IPS-20b (cell line): ENCODE data around the gene NCKAP1.

Experiments used
- H3K27ac ChIP-seq: one replicate; pipeline ENCODE4 v1.5.1; 2013; ENCODE audit warnings: low read length
- H3K27me3 ChIP-seq: 2 replicates; pipeline ENCODE4 v1.6.1; 2013; ENCODE audit warnings: mild to moderate bottlenecking, low read length, inconsistent platforms; ENCODE audit not compliant: insufficient read depth
- H3K36me3 ChIP-seq: 2 replicates; pipeline ENCODE4 v1.6.1; 2013; ENCODE audit warnings: low read depth, mild to moderate bottlenecking, inconsistent platforms, low read length, moderate library complexity; ENCODE audit not compliant: insufficient read depth
- H3K4me1 ChIP-seq: 2 replicates; pipeline ENCODE4 v1.6.1; 2013; ENCODE audit warnings: mild to moderate bottlenecking, control low read depth, inconsistent platforms, low read length, moderate library complexity; ENCODE audit not compliant: insufficient read depth
- H3K4me3 ChIP-seq: 2 replicates; pipeline ENCODE4 v1.5.1; 2013; ENCODE audit warnings: mild to moderate bottlenecking, low read length, inconsistent platforms
- H3K9ac ChIP-seq: 2 replicates; pipeline ENCODE4 v1.6.1; 2013; ENCODE audit warnings: low read depth, mild to moderate bottlenecking, inconsistent platforms, low read length, moderate library complexity
- H3K9me3 ChIP-seq: 2 replicates; pipeline ENCODE4 v1.6.1; 2013; ENCODE audit warnings: mild to moderate bottlenecking, low read depth, low read length, inconsistent platforms; ENCODE audit not compliant: insufficient read depth

The NCKAP1 gene

DNA sequence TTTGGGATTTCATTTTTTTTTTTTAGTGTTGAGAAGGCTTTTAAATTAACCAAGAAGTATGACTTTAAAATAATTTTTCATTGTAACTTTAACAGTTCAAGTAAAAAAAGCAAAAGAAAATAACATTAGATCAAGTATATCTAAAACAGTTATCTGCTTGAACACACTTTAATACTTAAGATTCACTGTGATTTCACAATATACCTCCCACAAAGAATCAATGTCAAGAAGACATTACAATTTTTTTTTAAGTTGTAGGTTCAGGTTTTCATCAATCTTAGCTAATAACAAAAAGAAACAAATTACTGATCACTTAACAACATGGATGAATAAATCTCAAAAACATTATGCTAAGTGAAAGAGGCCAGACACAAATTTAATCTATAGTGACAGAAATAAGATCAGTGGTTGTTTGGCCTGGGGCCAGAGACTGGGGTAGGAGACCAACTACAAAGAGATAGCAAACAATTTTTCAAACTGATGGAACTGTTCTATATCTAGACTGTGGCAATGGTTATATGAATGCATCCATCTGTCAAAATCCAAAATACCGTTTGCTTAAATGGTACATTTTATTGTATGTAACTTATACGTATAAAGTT lies 97.0 kb downstream of the NCKAP1 start:
- H3K9ac ChIP-seq, result no peak overlapping the region
- no peak overlapping the region for H3K27ac ChIP-seq
- H3K4me3 ChIP-seq, result no peak overlapping the region
- H3K4me1 ChIP-seq, result no peaks in the 10 kb centered on the region
- H3K9me3 ChIP-seq, result no peaks in the 10 kb centered on the region
- H3K27me3 ChIP-seq, result no peaks in the 10 kb centered on the region
- peaks cover 77% of the 10 kb centered on the region for H3K36me3 ChIP-seq

DNA sequence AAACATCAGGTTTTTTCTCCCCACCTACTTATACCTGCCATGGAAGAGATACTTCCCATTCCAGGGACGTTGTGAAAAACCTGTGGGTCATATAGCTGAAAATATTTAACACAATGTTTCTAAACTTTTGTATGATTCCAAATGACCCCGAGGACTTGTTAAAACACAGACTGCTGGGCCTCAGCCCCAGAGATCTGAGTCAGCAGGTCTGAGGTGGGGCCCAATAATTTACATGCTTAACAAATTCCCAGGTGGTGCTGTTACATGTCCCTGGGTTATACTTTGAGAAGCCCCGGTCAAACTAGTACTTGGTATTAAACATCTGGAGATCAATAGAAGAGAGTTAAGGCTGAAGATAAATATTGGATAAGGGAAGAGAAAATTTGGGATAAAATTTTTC lies 100.4 kb downstream of the NCKAP1 start:
- no peaks in the 10 kb centered on the region for H3K4me1 ChIP-seq
- H3K9me3 ChIP-seq, result no peaks in the 10 kb centered on the region
- H3K36me3 ChIP-seq, result peaks cover 88% of the 10 kb centered on the region
- H3K27ac ChIP-seq, result no peak overlapping the region
- no peaks in the 10 kb centered on the region for H3K27me3 ChIP-seq
- H3K4me3 ChIP-seq, result no peak overlapping the region
- H3K9ac ChIP-seq, result no peak overlapping the region

DNA sequence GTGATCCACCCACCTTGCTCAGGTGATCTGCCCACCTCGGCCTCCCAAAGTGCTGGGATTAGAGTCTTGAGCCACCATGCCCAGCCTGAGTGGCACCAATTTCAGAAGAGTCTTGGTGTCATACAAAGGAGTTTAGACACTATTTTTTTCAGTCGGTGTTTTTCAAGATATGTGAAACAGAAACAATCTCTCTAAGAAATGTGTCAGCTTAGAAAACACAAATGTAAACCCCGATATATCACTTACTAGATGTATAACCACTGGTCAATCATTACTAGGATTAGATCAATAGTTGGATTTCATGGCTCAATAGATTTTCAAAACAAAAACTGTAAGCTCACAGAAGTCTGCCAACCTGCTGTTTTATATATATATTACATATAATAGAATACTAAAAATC lies 104.6 kb downstream of the NCKAP1 start:
- Histone ChIP-seq H3K27ac (no peak overlapping the region), H3K36me3 (peaks cover 88% of the 10 kb centered on the region), H3K9ac (no peak overlapping the region), H3K27me3 (no peaks in the 10 kb centered on the region), H3K4me3 (no peak overlapping the region), H3K9me3 (no peaks in the 10 kb centered on the region), H3K4me1 (no peaks in the 10 kb centered on the region)

DNA sequence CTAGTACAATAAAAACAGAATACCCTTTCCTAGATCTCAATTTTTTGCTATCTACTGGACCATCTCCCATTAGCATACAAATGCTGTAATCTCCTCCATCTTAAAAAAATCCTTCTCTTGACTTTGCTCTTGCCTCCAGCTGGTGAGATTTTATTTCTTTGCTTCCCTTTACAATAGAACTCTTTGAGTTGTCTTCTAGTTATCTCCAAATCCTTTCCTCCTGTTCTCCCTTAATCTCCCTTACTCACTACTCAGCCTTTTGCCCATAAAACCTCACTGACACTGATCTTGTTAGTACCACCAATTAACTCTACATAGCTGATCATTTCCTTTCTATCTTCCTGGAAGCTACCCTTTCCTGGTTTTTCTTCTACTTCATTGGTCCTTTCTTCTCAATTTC lies 108.3 kb downstream of the NCKAP1 start:
- H3K4me1 ChIP-seq, result no peaks in the 10 kb centered on the region
- no peaks in the 10 kb centered on the region for H3K27me3 ChIP-seq
- H3K9me3 ChIP-seq, result no peaks in the 10 kb centered on the region
- no peak overlapping the region for H3K4me3 ChIP-seq
- no peak overlapping the region for H3K9ac ChIP-seq
- H3K27ac ChIP-seq, result no peak overlapping the region
- peaks cover 90% of the 10 kb centered on the region for H3K36me3 ChIP-seq

DNA sequence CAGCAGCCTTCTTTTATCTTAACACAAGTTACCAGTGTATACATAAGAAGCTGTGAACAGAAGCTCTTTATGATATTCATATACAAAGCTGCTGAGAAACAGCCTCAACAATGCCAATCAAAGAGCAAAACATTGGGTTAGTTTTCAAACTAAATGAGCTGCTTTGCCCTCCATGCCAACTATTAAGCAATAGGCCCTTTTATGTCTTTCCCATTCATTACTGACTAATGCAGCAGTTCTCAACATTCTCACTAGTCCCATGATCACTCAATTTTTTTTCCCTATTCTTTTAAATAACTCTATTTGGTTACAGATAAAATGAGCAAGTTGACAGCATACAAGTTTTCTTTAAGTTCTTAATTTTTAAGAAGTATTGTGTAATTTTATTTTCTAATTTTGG lies 114.0 kb downstream of the NCKAP1 start:
- no peak overlapping the region for H3K9ac ChIP-seq
- H3K4me1 ChIP-seq, result no peaks in the 10 kb centered on the region
- H3K9me3 ChIP-seq, result no peaks in the 10 kb centered on the region
- H3K27me3 ChIP-seq, result no peaks in the 10 kb centered on the region
- H3K36me3 ChIP-seq, result peaks cover 66% of the 10 kb centered on the region
- H3K4me3 ChIP-seq, result no peak overlapping the region
- no peak overlapping the region for H3K27ac ChIP-seq

DNA sequence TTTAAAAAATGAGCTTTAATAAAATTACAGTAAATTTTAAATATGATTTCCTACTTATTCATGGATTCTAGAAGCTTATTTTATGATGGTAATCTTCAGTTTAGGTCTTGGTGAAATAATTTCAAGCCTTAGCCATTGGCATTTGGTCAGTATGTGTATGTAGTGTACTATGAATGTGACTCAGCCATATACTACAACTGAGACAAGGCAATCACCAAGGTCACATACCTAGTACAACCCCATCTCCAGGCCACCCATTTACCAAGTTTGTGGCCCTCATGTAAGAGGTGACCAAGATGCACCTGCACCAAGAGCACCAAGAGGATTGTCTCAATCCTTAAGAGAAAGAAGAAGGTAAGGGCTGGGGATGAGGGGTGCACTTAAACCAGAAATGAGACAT lies 117.0 kb downstream of the NCKAP1 start:
- Histone ChIP-seq H3K27me3 (no peaks in the 10 kb centered on the region), H3K4me1 (no peaks in the 10 kb centered on the region; the same call in 1 of the 2 replicates), H3K9ac (no peak overlapping the region), H3K36me3 (peaks cover 46% of the 10 kb centered on the region), H3K27ac (no peak overlapping the region), H3K9me3 (no peaks in the 10 kb centered on the region), H3K4me3 (no peak overlapping the region)

DNA sequence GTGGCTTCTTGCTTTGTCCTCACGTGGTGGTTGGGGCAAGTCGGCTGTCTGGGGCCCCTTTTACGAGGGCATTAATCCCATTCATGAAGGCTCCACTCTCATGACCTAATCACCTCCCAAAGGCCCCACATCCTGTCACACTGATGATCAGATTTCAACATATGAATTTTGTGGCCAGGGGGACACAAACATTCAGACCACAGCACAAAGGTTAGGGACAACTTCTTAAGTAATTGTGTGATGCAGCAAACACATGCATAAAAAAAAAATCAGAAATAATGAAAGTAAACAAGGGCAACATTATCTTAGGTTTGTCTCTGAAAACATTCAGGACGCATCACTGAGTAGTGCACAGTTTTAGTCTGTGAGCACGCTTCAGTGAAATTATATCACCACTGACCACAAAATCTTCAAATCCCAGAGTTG lies 117.6 kb downstream of the NCKAP1 start:
- Histone ChIP-seq H3K9me3 (no peaks in the 10 kb centered on the region), H3K27me3 (no peaks in the 10 kb centered on the region), H3K4me1 (no peaks in the 10 kb centered on the region; the same call in 1 of the 2 replicates), H3K36me3 (peaks cover 40% of the 10 kb centered on the region), H3K4me3 (no peak overlapping the region), H3K9ac (no peak overlapping the region), H3K27ac (no peak overlapping the region)

DNA sequence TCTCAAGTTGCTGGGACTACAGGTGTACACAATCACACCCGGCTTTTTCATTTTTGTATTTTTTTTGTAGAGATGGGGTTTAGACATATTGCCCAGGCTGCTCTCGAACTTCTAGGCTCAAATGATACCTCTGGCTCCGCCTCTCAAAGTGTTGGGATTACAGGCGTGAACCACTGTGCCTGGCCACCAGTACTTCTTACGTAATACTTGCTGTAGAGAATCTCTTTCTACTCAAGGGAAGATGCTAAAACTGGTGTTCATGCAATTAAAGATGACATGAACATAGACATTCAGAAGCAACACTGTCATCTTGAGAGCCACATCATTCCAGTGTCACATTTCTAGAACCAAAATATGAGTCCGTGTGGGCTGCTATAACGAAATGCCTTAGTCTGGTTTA lies 118.2 kb downstream of the NCKAP1 start:
- no peaks in the 10 kb centered on the region for H3K9me3 ChIP-seq
- H3K4me1 ChIP-seq, result no peaks in the 10 kb centered on the region; the same call in 1 of the 2 replicates
- peaks cover 38% of the 10 kb centered on the region for H3K36me3 ChIP-seq
- H3K27ac ChIP-seq, result no peak overlapping the region
- H3K27me3 ChIP-seq, result no peaks in the 10 kb centered on the region
- H3K4me3 ChIP-seq, result no peak overlapping the region
- no peak overlapping the region for H3K9ac ChIP-seq

DNA sequence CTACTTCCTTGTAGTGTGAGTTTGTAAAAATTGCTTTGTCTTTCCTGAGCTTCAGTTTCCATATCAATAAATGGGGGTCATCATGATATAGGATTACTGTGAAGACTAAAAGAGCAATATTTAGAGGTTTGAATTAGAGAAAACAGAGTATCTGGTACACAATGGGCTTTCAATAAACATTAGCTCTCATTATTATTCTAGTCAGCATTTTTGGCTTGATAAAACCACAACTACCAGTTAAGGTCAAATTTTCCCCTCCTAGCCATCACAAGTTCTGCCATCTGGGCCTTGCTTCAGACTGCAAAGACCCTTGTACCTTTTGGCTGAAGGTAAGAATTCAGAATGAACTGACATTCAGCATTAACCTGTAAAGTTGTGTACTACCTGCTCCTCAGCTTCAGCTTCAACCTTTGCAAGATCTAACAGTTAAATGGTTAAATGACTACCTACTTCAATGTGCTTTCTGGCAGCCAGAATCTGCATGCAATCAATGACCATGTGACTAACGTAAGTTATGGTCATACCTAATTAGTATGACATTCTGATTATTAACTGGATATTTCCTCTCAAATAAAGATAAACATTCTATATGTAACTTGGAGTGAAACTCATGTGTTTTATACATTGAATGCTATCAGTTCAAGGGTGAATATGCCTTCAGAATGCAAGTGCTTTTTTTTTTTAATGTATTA lies 119.2 kb downstream of the NCKAP1 start:
- Histone ChIP-seq H3K4me1 (no peaks in the 10 kb centered on the region; the same call in 1 of the 2 replicates), H3K4me3 (no peak overlapping the region), H3K9ac (no peak overlapping the region), H3K9me3 (no peaks in the 10 kb centered on the region), H3K36me3 (peaks cover 38% of the 10 kb centered on the region), H3K27ac (no peak overlapping the region), H3K27me3 (no peaks in the 10 kb centered on the region)

DNA sequence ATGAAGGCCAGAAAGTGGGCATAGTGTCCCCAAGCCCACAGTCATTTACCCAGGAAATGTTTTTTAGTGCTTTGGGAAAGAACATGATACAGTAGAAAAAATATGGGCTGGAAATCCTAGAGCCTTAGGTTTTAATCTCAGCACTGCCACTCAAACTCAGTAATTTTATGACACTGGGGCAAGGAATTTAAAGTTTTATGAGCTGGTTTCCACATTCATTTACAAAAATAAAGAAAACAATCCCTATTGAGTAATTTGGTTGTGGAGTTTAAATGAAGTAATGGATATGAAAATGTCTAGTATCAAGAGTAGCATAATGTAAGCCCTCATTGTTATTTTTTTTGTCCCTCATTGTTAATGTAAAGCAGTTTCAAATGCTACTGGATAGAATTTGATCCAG lies 120.3 kb downstream of the NCKAP1 start:
- H3K9ac ChIP-seq, result no peak overlapping the region
- H3K27ac ChIP-seq, result no peak overlapping the region
- no peaks in the 10 kb centered on the region for H3K27me3 ChIP-seq
- H3K36me3 ChIP-seq, result peaks cover 37% of the 10 kb centered on the region; the same call in 1 of the 2 replicates
- no peaks in the 10 kb centered on the region for H3K9me3 ChIP-seq
- no peak overlapping the region for H3K4me3 ChIP-seq
- no peaks in the 10 kb centered on the region; the same call in 1 of the 2 replicates for H3K4me1 ChIP-seq

DNA sequence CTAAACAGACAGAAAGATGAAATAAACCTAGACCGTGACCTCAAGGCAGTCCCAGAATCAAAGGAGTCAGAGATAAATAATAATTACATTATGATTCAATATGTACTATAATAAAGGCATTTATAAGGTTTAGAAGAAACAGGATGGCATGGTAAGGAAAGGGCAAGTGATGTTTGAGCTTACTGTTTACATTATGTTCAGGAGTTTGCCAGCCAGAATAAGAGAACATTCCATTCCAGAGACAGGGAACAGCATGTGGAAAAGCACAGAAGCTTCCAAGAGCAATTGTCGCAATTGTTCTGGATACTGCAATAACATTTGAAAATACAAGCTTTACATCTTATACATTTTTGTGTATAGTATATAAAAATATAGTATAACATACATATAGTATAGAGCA lies 121.8 kb downstream of the NCKAP1 start:
- Histone ChIP-seq H3K4me3 (no peak overlapping the region), H3K27ac (no peak overlapping the region), H3K9me3 (no peaks in the 10 kb centered on the region), H3K4me1 (no peaks in the 10 kb centered on the region; the same call in 1 of the 2 replicates), H3K9ac (no peak overlapping the region), H3K36me3 (peaks cover 41% of the 10 kb centered on the region), H3K27me3 (no peaks in the 10 kb centered on the region)
